Heart left ventricle (tissue), 16 donors: ENCODE data around the gene CAMTA1. TPM values are rescaled to one million over a fixed set of nuclear protein-coding genes. Genes with fewer than 3 reads are reported as not detected.

Experiments
- ATAC-seq, 4 donors: fragments of 200-7000 bp; cut with Tn5 transposase; one replicate each; pipeline ENCODE4 v1.9.1; 2020 to 2022; ENCODE audit warnings: moderate library complexity in 4 of 4, mild to moderate bottlenecking in 3 of 4, moderate number of reproducible peaks in 1 of 4
- DNase-seq, 5 donors: peaks; one replicate each; pipeline ENCODE4 v3.0.0-alpha.2; 2020
- H3K27ac ChIP-seq, 12 donors: fragments of 200-600 bp; sonication (generic) in 4 of 12; one replicate each; pipeline versions ENCODE4 v1.5.0 to v1.8.0; 2016 to 2022; ENCODE audit warnings: mild to moderate bottlenecking in 2 of 12
- H3K27me3 ChIP-seq, 9 donors: fragments of 200-600 bp; sonication (generic) in 2 of 9; one replicate each; pipeline versions ENCODE4 v1.5.1 to v1.8.0; 2016 to 2022; ENCODE audit warnings: mild to moderate bottlenecking in 3 of 9
- H3K36me3 ChIP-seq, 9 donors: fragments of 200-600 bp; sonication (generic) in 2 of 9; one replicate each; pipeline versions ENCODE4 v1.5.0 to v1.8.0; 2018 to 2022; ENCODE audit warnings: mild to moderate bottlenecking in 2 of 9
- H3K4me1 ChIP-seq, 12 donors: fragments of 200-600 bp; sonication (generic) in 4 of 12; one replicate each; pipeline versions ENCODE4 v1.5.0 to v1.8.0; 2016 to 2022; ENCODE audit warnings: mild to moderate bottlenecking in 3 of 12
- H3K4me3 ChIP-seq, 12 donors: fragments of 200-600 bp; sonication (generic) in 4 of 12; one replicate each; pipeline versions ENCODE4 v1.5.0 to v1.8.0; 2017 to 2022; ENCODE audit warnings: mild to moderate bottlenecking in 9 of 12, moderate library complexity in 4 of 12
- H3K9me3 ChIP-seq, 12 donors: fragments of 200-600 bp; sonication (generic) in 4 of 12; one replicate each; pipeline versions ENCODE4 v1.5.0 to v1.8.0; 2016 to 2022; ENCODE audit warnings: mild to moderate bottlenecking in 1 of 12
- POLR2A ChIP-seq, 2 donors: fragments of 450-650 bp; IDR thresholded peaks; one replicate each; pipeline ENCODE4 v1.6.1; 2017; ENCODE audit warnings: antibody characterized with exemption in 2 of 2, mild to moderate bottlenecking in 2 of 2, moderate library complexity in 2 of 2
- WGBS, 4 donors: extraction: QIAGEN DNeasy Blood & Tissue Kit in 2 of 4; methylation state at CpG; one replicate each; pipeline versions ENCODE4 v1.1.5 to v1.1.7; 2013 to 2018; 5-methylcytosine and 5-hydroxymethylcytosine counted together
- intact Hi-C, 10 donors: fragments of 100-400 bp; cut with DNase I; formaldehyde crosslinking; loops; one replicate each; pipeline versions ENCODE4 v1.11.1 to v1.14.2; 2022
- polyA plus RNA-seq, 2 donors: library from polyadenylated mRNA; stranded (reverse); fragments of 200-250 nt; gene quantifications; one replicate each; pipeline ENCODE4 v1.2.3, GENCODE V29; 2013
- total RNA-seq, 9 donors: library from RNA; depleted of rRNA in 2 of 9; stranded (reverse); fragments of >200 nt in 2 of 9; fragmentation: NEBNext Ultra II Directional in 3 of 9; extraction: Animal tissue kit (Norgen Biotek cat#: 25700) in 3 of 9; gene quantifications; one replicate each; pipeline versions ENCODE4 v1.1.0 to v1.2.4, GENCODE V29; 2016 to 2023
- TF ChIP-seq, protein P1 (sequence below), 12 donors: fragments of 200-600 bp; sonication (generic) in 4 of 12; IDR thresholded peaks; one replicate each; pipeline versions ENCODE4 v1.5.0 to v1.8.0; 2018 to 2022; ENCODE audit warnings: antibody characterized with exemption in 12 of 12, mild to moderate bottlenecking in 5 of 12
- donor health status: ischemic (EF 13 %, LVEDD 7.1; RV severe dilation, severe dysfunction).
- donor health status: healthy with polysubstance abuse.
- donor health status: DM: no; HTN: yes; CAD: no.
- donor health status: DM: no; HTN: no; CAD: no.
- donor health status: ischemic (EF 25% LVEDD 6.9; RV normal size, moderate dysfunction).
- donor health status: ischemic (EF 25% LVEDD 5.7; RV mildly dilated, moderate dysfunction).
- donor health status: healthy.
- donor health status: DM: yes; HTN: yes; CAD: no.
- donor health status: ischemic (EF 35%, LVEDD 5.7; RV mildly dilated, moderate dysfunction).
- donor health status: nonischemic (EF 11% LVEDD 7.7; RV severe dilation, severe dysfunction).
- donor health status: DM: yes; HTN: yes; CAD: no.
- donor health status: PGD.
- donor health status: ischemic (EF 29% LVEDD 5.4; RV normal size, mild dysfunction).
- donor health status: nonischemic (EF 23%, LVEDD 6.1; RV moderate dilation, normal function).

CAMTA1 gene
- total and polyA plus RNA-seq, 11 donors: 114 to 303 (median 137) TPM

DNA sequence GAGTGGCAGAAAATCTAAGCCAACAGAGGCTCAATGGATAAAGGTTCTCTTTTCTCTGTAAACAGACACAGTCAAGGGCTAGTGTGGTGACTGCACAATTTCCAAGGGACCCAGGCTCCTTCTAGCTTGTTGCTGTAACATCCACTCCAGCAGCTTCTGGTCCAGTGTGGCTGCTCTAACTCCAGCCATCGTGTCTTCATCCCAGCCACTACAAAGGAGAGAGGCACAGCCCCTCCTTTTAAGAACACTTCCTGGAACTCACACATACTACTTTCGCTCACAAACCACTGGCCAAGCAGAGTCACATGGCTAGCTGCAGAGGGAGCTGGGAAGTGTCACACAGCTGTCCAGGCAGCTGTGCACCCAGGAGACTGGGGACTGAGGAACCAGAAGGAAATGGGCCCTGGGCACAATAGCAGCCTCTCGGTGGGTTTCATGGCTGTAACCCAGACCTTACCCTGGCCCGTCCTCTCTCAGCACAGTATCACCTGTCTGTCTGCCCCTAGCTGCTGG lies 797.3 kb downstream of the CAMTA1 start:
- no peak for TF ChIP-seq POLR2A (IDR thresholded peaks at IDR 0.05)
- TF ChIP-seq, protein P1, sequence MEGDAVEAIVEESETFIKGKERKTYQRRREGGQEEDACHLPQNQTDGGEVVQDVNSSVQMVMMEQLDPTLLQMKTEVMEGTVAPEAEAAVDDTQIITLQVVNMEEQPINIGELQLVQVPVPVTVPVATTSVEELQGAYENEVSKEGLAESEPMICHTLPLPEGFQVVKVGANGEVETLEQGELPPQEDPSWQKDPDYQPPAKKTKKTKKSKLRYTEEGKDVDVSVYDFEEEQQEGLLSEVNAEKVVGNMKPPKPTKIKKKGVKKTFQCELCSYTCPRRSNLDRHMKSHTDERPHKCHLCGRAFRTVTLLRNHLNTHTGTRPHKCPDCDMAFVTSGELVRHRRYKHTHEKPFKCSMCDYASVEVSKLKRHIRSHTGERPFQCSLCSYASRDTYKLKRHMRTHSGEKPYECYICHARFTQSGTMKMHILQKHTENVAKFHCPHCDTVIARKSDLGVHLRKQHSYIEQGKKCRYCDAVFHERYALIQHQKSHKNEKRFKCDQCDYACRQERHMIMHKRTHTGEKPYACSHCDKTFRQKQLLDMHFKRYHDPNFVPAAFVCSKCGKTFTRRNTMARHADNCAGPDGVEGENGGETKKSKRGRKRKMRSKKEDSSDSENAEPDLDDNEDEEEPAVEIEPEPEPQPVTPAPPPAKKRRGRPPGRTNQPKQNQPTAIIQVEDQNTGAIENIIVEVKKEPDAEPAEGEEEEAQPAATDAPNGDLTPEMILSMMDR (IDR thresholded peaks at IDR 0.05): no peak
- ATAC-seq (no peak), DNase-seq (peak in 2 of 5 donors; percentile 7 to 9)
- intact Hi-C loops: loop anchor here in 4 of 10 donors (5.0 to 10.0 kb wide), 3 partner anchors 55 to 65 kb away; no protein-coding TSS in a partner anchor
- Histone ChIP-seq H3K9me3 (no peaks in the 10 kb centered on the region), H3K4me1 (peaks cover 0 to 12% (median 4%) of the 10 kb centered on the region in 12 donors), H3K27ac (no peak overlapping the region), H3K36me3 (no peaks in the 10 kb centered on the region), H3K4me3 (no peak overlapping the region), H3K27me3 (peaks cover 0 to 9% (median 0%) of the 10 kb centered on the region in 9 donors)
- WGBS, 4 donors: 89 to 100% (median 95%) methylated on average over 4 of the region's 4 CpGs

DNA sequence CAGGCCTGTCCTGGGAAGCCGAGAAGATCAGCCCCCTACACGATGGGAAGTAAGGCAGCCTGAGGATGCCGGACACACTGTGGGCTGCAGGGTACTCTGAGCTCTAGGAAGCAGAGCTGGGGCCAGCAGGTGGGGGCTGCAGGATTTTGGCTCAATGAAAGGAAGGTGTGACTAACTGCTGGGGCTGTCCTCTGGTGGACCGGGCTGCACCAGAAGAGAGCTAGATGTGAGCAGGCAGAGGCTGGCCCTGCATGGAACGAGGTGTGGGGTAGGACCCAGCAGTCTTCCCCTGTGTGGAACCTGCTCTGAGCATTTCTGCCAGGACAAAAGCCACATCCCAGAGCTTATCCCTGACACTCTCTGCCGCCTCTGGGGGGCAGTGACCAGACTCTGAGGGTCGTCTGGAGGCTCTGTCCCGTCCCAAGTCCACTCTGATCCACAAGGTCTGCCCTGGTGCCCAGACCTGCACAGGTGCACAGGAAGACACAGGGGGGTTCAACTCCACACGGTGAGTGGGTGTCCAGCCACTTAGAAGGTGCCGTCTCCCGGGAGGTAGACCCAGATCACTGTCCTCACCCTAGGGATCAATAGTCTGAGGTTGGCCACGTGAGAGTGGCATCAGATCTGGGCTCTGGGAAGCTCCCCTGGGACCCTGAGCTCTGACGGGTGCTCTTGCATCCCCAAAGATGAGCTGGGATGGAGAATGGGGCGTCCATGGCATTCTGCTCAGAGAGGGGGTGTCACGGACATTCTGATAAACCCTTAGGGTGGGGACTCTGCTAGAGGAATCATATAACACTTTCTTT lies 798.2 kb downstream of the CAMTA1 start:
- WGBS, 4 donors: 79 to 88% (median 83%) methylated on average over 14 to 15 of the region's 15 CpGs
- intact Hi-C loops: loop anchor here in 4 of 10 donors (5.0 to 10.0 kb wide), 3 partner anchors 54 to 64 kb away; no protein-coding TSS in a partner anchor
- Histone ChIP-seq H3K27me3 (peaks cover 0 to 9% (median 0%) of the 10 kb centered on the region in 9 donors), H3K4me1 (peaks cover 0 to 12% (median 4%) of the 10 kb centered on the region in 12 donors), H3K9me3 (no peaks in the 10 kb centered on the region), H3K4me3 (no peak overlapping the region), H3K27ac (no peak overlapping the region), H3K36me3 (no peaks in the 10 kb centered on the region)
- ATAC-seq (no peak), DNase-seq (peak in 1 of 5 donors; percentile 11)
- no peak for TF ChIP-seq POLR2A (IDR thresholded peaks at IDR 0.05)
- TF ChIP-seq, protein P1 (IDR thresholded peaks at IDR 0.05): no peak

DNA sequence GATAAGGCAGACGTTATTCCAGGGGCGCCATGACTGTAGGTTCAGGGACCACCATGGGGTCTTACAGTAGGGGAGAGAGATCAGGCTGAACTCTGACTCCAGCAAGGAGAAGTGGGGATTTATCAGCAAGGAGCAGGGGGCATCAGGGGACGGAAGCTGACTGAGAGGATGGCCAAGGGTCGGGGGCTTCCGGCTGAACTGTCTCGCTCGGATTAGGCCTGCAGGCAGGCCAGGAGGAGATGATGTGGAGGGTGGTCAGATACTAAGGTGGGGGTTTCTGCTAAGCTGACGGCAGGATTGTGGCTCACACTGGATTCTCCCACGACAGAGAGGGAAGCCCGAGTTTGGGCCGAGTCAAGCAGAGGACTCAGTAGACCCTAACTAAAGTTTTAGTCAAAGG lies 798.9 kb downstream of the CAMTA1 start:
- ATAC-seq (no peak), DNase-seq (peak in 1 of 5 donors; percentile 5)
- intact Hi-C loops: loop anchor here in 4 of 10 donors (5.0 to 10.0 kb wide), 3 partner anchors 53 to 63 kb away; no protein-coding TSS in a partner anchor
- peaks cover 0 to 9% (median 0%) of the 10 kb centered on the region in 9 donors for H3K27me3 ChIP-seq
- H3K9me3 ChIP-seq: no peaks in the 10 kb centered on the region
- H3K4me3 ChIP-seq: no peak overlapping the region
- peaks cover 0 to 12% (median 4%) of the 10 kb centered on the region in 12 donors for H3K4me1 ChIP-seq
- WGBS, 4 donors: 91 to 93% (median 93%) methylated on average over 11 of the region's 11 CpGs
- no peaks in the 10 kb centered on the region for H3K36me3 ChIP-seq
- TF ChIP-seq, protein P1 (IDR thresholded peaks at IDR 0.05): no peak
- TF ChIP-seq POLR2A (IDR thresholded peaks at IDR 0.05): no peak
- no peak overlapping the region for H3K27ac ChIP-seq

DNA sequence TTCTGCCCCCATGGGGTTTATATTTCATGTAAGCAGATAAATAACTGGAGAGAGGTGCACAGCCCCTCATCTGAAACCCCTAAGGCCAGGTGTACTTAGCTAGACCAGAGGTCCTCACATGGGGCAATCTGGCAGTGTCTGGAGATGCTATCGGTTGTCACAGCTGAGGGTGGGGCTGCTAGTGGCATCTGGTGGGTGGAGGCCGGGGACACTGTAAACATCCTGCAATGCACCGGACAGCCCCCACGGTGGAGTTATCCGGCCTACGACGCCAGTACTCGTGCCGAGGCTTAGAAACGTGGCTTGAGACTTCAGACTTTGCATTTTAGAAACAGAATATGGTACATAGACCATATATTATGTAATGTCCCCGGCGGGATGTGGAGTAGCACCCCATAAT lies 799.4 kb downstream of the CAMTA1 start:
- H3K36me3 ChIP-seq: no peaks in the 10 kb centered on the region
- no peak for ATAC-seq
- 73 to 92% (median 84%) methylated on average over 12 of the region's 12 CpGs for WGBS, 4 donors
- H3K27me3 ChIP-seq: peaks cover 0 to 9% (median 0%) of the 10 kb centered on the region in 9 donors
- no peak overlapping the region for H3K4me3 ChIP-seq
- no peak overlapping the region for H3K27ac ChIP-seq
- DNase-seq: peak in 1 of 5 donors; percentile 2
- no peaks in the 10 kb centered on the region for H3K9me3 ChIP-seq
- TF ChIP-seq, protein P1 (IDR thresholded peaks at IDR 0.05): no peak
- no peak for TF ChIP-seq POLR2A (IDR thresholded peaks at IDR 0.05)
- intact Hi-C loops: loop anchor here in 4 of 10 donors (5.0 to 10.0 kb wide), 3 partner anchors 53 to 63 kb away; no protein-coding TSS in a partner anchor
- peaks cover 0 to 12% (median 4%) of the 10 kb centered on the region in 12 donors for H3K4me1 ChIP-seq
